Type B pancreatic cell (in vitro differentiated cells): ENCODE measurements around the gene SLC2A10. TPM values are rescaled to one million over a fixed set of nuclear protein-coding genes. Genes with fewer than 3 reads are reported as not detected.

ENCODE experiments used
- DNase-seq: peaks from one replicate; pipeline ENCODE4 v3.0.0; 2021; ENCODE audit warnings: mixed read lengths; ENCODE audit not compliant: unreplicated experiment; ENCODE audit errors: extremely low spot score
- H3K27ac Mint-ChIP-seq: 2 replicates; pipeline ENCODE4 v1.8.0; 2021; ENCODE audit warnings: mild to moderate bottlenecking, mixed read lengths
- H3K27me3 Mint-ChIP-seq: 2 replicates; pipeline ENCODE4 v1.8.0; 2021; ENCODE audit warnings: mixed read lengths
- H3K36me3 Mint-ChIP-seq: 2 replicates; pipeline ENCODE4 v1.8.0; 2021; ENCODE audit warnings: mixed read lengths
- H3K4me1 Mint-ChIP-seq: one replicate; pipeline ENCODE4 v1.8.0; 2021; ENCODE audit warnings: mixed read lengths; ENCODE audit not compliant: unreplicated experiment
- H3K4me3 Mint-ChIP-seq: 2 replicates; pipeline ENCODE4 v1.8.0; 2021; ENCODE audit warnings: mild to moderate bottlenecking, mixed read lengths
- H3K9me3 Mint-ChIP-seq: 2 replicates; pipeline ENCODE4 v1.8.0; 2021; ENCODE audit warnings: mixed read lengths
- CTCF ChIP-seq: fragments of 200-600 bp; sonication (generic); conservative IDR thresholded peaks from 2 replicates; pipeline ENCODE4 v1.5.0; 2021; ENCODE audit warnings: antibody characterized with exemption, mild to moderate bottlenecking
- total RNA-seq: library from RNA; stranded (reverse); gene quantifications from 2 replicates; pipeline ENCODE4 v1.2.1, GENCODE V29; 2021; ENCODE audit warnings: low replicate concordance

The SLC2A10 gene
- total RNA-seq, 1 donor from 2014 or later = 15.8 TPM

- Mint-ChIP-seq H3K9me3 (no peaks in the 10 kb centered on the region), H3K27ac (no peak overlapping the region), H3K4me3 (no peak overlapping the region), H3K4me1 (peaks cover 20% of the 10 kb centered on the region), H3K27me3 (peaks cover 5% of the 10 kb centered on the region), H3K36me3 (no peaks in the 10 kb centered on the region)
- no peak for TF ChIP-seq CTCF
- no peak for DNase-seq
These were observed 12.6 kb upstream of the SLC2A10 start for GRCh38 chr20:46696791-46697279.

- Mint-ChIP-seq H3K27ac (no peak overlapping the region), H3K36me3 (no peaks in the 10 kb centered on the region), H3K4me3 (no peak overlapping the region), H3K4me1 (peaks cover 20% of the 10 kb centered on the region), H3K27me3 (peaks cover 5% of the 10 kb centered on the region), H3K9me3 (no peaks in the 10 kb centered on the region)
- no peak for DNase-seq
- no peak for TF ChIP-seq CTCF
These were observed 10.7 kb upstream of the SLC2A10 start for GRCh38 chr20:46698788-46699187.

DNA sequence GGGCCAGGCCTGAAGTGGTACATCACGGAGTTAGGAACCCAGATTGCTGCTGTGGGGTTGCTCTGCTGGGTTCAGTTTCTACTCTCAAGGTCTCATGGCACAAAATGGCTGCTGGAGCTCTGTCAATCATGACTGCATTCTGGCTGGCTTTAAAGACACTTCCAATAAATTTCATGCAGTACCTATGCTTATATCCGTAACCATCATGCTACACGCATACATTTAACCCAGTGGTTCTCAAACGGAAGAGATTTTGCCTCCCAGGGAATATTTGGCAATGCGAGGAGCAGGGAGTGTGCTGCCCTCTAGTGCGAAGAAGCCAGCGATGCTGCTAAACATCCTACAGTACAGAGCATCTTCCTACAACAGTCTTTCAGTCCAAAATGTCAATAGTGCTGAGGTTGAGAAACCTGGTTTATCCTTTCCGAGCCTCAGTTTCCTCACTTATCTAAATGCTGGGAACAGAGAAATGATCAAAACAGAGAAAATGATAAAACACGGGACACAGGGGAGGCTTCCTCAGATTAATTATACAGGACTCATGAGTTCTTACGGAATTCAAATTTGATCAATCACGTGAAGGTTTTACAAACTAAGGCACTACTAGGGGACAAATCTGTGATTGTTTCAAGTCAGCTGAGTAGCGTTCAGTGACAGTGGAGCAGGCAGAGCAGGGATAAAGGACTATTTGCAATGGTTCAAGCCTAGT is 9.6 kb upstream of the SLC2A10 start:
- H3K27ac Mint-ChIP-seq = no peak overlapping the region
- TF ChIP-seq CTCF = peak; percentile 78
- peaks cover 18% of the 10 kb centered on the region for H3K4me1 Mint-ChIP-seq
- H3K27me3 Mint-ChIP-seq = peaks cover 5% of the 10 kb centered on the region
- no peak overlapping the region for H3K4me3 Mint-ChIP-seq
- H3K36me3 Mint-ChIP-seq = no peaks in the 10 kb centered on the region
- H3K9me3 Mint-ChIP-seq = no peaks in the 10 kb centered on the region
- no peak for DNase-seq

- H3K9me3 Mint-ChIP-seq = no peaks in the 10 kb centered on the region
- TF ChIP-seq CTCF = no peak
- peaks cover 20% of the 10 kb centered on the region for H3K4me1 Mint-ChIP-seq
- peaks cover 5% of the 10 kb centered on the region for H3K27me3 Mint-ChIP-seq
- no peak overlapping the region for H3K27ac Mint-ChIP-seq
- DNase-seq = no peak
- no peaks in the 10 kb centered on the region for H3K36me3 Mint-ChIP-seq
- H3K4me3 Mint-ChIP-seq = no peak overlapping the region
These were observed 9.0 kb upstream of the SLC2A10 start for GRCh38 chr20:46700481-46700880.

DNA sequence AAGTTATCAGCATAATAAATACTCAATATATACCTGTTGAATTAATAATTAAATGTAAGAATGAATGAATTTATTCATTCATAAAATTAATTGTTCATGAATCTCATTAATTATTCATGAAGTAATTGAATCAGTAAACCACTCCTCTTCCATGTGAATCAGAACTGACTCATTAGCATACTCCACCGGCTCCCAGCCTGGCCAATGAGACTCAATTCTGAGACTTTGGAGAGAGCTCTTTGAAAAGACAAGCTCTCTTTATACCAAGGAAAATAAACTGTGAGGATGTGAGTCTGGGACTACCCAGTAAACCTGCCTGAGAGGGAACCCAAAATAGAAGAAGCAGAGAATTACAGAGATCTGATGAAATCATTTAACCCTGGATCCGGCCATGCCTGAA is 8.4 kb upstream of the SLC2A10 start:
- Mint-ChIP-seq H3K27ac (no peak overlapping the region), H3K4me3 (no peak overlapping the region), H3K9me3 (no peaks in the 10 kb centered on the region), H3K36me3 (no peaks in the 10 kb centered on the region), H3K27me3 (peaks cover 5% of the 10 kb centered on the region), H3K4me1 (peaks cover 15% of the 10 kb centered on the region)
- no peak for DNase-seq
- no peak for TF ChIP-seq CTCF
